HG03108 (cell line): Measurements from ENCODE around the gene SLA2.
"Not testable (repeated sequence)": the region's sequence is repeated elsewhere in the genome, so short reads cannot be mapped to it uniquely, and the experiment has no call there.

Experiments used
- ATAC-seq: cut with Tn5 transposase; IDR thresholded peaks from one replicate; pipeline ENCODE4 v1.9.1; 2021; ENCODE audit warnings: moderate library complexity; ENCODE audit not compliant: unreplicated experiment

Gene SLA2

GRCh38 chr20:36645998-36646397 is at the start of gene SLA2:
TSS of gene SLA2 (minus strand) at chr20:36646196. CDS start at chr20:36641335, 4,861 bp downstream.
- ATAC-seq = no peak

GRCh38 chr20:36695467-36695866 is 49.5 kb upstream of the SLA2 start:
- ATAC-seq = not testable (repeated sequence)

DNA sequence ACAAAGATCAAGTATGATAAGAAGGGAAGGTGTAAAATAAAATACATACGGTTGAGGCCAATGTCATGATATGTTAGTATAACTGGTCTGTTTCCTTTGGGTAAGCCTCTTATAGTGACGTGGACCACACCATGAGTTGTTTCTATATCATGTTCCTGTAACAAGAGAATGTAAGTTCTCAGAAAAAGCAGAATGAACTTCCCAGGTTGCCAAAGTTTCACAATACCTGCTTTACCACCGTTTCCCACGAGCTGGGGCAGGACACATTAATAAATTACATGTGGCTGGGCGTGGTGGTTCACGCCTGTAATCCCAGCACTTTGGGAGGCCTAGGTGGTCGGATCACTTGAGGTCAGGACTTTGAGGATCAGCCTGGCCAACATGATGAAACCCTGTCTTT is 42.6 kb upstream of the SLA2 start:
- ATAC-seq = no peak

- no peak for ATAC-seq
Observed at GRCh38 chr20:36687850-36688249, 41.9 kb upstream of the SLA2 start.

DNA sequence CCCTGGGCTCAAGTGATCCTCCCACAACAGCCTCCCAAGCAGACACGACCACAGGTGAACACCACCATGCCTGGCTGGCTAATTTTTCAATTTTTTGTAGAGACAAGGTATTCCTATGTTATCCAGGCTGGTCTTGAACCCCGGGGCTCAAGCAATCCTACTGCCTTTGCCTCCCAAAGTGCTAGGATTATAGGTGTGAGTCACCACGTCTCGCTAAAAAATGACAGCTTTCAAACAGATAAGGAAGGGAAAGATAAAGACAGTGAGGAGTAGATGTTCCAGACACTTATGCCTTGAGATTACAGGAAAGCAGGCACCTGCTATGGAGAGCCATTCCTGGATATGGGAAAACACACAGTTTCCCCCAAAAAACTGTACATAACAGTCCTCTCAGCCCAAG is 40.9 kb upstream of the SLA2 start:
- ATAC-seq = no peak

DNA sequence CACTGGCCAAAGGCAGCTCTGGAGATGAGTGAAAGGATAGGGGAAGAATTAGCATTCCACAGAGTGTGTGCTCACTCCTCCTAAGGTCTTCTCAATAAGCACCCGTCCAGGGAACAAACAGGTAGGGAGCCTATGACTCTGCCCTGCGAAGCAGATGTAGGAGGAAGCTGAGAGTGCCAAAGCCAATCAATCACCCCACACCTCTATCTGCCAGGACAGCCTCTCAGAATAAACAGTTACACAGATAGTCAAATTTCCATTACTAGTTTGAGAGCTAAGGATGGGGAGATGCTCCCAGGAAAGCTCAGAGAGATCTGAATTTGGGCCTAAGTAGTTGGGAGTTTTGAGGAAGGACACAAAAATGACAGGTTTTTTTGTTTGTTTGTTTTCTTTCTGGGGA is 40.5 kb upstream of the SLA2 start:
- no peak for ATAC-seq

- ATAC-seq = no peak
Observed at GRCh38 chr20:36684747-36685146, 38.8 kb upstream of the SLA2 start.

GRCh38 chr20:36682311-36682710 is 36.3 kb upstream of the SLA2 start:
- ATAC-seq = no peak

GRCh38 chr20:36677422-36677771 is 31.4 kb upstream of the SLA2 start:
- ATAC-seq = no peak

DNA sequence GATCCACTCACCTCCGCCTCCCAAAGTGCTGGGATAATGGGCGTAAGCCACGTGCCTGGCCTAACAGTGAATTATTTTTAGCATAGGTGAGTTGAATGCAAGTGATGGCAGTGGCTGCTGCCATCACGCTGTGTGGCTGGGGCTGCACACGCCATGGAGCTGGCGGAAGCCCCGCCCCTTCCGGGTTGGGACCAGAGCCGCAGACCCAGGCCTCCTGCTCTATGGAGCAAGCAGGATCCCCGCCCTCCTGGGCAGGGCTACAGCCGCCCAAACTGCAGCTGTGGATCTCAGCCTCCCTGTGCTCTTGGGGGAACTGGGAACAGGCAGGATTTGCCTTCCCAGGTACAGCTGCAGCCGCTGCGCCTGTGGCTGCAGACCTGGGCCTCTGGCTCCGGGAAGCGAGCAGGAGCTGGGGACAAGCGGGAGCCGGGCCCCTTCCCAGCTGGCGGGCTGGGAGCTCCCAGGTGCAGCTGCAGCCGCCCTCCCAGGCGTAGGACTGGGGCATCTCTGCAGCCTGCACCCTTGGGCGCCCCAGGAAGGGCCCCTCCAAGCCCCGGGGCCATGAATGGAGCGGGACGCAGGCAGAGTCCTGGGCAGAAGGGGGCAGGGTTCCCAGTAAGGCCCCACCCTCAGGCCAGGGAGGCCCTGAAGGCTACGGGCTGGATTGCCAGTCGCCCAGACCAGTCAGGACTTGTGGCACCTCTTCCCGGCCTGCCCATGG is 30.9 kb upstream of the SLA2 start:
- ATAC-seq = no peak

- not testable (repeated sequence) for ATAC-seq
Observed at GRCh38 chr20:36675545-36675944, 29.5 kb upstream of the SLA2 start.

DNA sequence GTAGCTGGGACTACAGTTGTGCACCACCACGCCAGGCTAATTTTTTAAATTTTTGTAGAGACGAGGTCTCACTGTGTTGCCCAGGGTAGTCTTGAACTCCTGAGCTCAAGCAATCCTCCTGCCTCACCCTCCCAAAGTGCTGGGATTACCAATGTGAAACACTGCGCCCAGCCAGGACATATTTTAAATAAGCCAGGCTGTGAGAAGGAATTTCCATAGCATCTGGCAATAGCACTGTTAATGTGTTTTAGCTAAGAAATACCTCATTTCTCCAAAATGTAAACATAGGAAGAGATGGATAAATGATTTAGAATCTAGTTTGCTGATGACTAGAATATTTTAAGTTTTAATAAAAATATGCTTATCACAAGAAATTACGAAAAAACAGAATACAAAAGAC is 27.0 kb upstream of the SLA2 start:
- no peak for ATAC-seq

DNA sequence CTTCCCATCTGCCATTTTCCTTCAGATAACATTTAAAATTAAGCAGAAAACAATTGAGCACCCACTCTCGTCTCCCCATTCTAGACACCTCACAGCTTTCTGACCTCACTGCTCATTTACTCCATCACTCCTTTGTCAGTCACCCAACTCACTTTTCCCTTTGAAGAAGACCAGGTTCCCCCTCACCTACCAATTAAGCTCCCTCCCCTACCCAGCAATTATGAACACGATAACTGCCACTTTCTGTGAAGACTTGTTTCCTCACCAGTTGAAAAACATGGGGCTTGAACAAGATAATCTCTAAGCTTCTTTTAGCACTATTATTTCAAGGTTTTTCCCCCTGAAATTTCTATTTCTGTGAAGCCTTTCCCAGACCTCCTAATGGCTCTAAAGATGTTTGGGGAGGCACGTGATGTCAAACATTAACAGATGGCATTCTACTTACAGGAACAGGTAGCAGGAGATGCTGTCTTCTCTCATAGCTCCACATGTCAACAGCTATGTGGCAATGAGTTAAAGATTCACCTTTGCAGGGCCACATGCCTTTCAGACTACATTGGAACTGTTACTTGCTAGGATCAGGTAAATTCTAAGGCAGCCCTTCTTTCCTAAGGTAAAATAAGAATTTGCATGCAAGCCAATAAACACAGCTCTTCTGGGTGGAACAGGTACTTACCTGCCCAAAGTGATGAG is 24.8 kb upstream of the SLA2 start:
- no peak for ATAC-seq

GRCh38 chr20:36666181-36666740 is 20.3 kb upstream of the SLA2 start:
- ATAC-seq = no peak

DNA sequence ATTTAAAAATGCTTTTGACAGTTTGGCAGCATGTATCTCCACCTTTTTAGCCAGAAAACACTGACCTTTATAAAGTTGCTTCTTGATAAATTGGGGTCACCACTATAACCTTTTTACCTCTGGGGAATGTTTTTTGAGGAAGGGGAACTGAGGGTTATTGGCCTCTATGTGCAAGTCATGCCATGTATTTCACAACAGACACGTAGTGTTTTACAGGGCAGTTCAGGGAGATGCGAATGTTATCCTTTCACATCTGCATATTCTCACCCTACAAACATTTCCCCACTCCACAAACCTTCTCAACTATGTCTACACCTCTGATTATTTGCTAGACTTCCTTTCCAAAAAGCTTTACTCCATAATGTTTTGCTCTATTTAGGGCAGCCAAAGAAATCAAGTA is 17.0 kb upstream of the SLA2 start:
- no peak for ATAC-seq

DNA sequence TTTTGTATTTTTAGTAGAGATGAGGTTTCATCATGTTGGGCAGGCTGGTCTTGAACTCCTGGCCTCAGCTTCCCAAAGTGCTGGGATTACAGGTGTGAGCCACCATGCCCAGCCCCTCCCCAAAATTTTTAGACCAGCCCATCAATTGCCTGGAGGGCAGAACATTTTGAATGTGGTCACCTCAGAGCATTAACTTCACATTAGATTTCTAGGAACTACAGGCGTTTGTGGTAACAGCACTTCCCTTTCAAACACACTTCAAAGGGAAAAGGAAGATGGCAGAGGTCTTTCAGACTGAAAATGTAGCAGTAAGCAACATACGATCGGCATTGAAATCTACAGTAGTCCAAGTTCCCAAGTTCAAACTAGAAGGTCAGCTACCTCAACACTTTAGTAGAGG is 12.3 kb upstream of the SLA2 start:
- ATAC-seq = no peak

DNA sequence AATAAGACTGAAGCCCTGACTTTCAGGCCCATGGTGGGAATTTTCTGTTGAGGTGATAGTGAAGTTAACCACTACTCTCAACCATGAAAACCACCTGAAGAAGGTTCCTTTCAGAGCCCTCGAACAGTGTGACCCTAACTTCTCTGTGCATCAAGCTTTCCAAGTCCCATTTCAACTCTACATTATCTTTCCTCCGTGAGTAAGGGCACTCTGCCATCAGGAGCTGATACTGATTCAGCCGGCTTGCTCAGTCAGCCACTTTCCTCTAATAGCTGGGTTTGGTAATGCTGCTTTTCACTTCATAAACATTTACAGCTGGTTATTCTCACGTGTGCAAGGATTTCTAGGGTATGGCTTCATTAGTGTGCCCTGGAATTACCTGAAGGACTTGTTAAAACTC is 10.7 kb upstream of the SLA2 start:
- no peak for ATAC-seq

- no peak for ATAC-seq
Observed at GRCh38 chr20:36655004-36655403, 9.0 kb upstream of the SLA2 start.

DNA sequence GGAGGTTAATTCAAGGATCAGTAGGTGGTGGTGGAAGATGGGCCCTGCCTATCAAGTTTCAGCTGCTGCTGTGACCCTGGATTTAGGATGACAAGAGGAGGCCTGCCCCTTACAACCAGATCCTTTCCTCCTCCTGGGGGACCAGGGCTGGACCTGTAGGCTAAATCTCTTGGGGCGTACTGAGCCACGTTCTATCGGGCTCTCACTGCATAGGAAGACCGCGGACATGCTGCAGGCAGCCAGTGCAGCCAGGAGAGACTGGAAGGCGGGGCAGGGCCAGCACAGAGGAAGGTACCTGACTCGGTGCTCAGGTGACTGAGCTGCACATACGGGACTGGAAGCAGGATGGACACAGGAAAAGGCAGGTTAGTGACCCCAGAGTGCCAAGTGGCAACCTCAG is 8.5 kb upstream of the SLA2 start:
- no peak for ATAC-seq

DNA sequence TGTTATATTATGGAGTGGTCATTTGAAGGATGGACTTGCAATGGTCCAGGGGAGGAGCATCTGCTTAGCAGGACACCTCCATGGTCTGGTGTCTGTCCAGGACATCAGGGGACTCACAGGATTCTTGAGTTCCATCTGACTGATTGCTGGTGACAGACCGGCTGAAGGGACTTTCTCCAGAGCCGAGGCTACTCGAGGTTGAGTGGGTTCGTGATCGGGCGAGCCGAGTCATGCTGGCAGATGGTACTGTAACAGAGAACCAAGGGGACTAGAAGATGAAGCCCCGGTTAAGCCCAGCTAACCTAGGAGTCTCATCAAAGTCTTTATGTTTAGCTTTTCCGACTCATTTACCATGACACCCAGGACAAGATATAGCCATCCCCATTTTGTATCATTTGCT is 7.5 kb upstream of the SLA2 start:
- ATAC-seq = no peak

DNA sequence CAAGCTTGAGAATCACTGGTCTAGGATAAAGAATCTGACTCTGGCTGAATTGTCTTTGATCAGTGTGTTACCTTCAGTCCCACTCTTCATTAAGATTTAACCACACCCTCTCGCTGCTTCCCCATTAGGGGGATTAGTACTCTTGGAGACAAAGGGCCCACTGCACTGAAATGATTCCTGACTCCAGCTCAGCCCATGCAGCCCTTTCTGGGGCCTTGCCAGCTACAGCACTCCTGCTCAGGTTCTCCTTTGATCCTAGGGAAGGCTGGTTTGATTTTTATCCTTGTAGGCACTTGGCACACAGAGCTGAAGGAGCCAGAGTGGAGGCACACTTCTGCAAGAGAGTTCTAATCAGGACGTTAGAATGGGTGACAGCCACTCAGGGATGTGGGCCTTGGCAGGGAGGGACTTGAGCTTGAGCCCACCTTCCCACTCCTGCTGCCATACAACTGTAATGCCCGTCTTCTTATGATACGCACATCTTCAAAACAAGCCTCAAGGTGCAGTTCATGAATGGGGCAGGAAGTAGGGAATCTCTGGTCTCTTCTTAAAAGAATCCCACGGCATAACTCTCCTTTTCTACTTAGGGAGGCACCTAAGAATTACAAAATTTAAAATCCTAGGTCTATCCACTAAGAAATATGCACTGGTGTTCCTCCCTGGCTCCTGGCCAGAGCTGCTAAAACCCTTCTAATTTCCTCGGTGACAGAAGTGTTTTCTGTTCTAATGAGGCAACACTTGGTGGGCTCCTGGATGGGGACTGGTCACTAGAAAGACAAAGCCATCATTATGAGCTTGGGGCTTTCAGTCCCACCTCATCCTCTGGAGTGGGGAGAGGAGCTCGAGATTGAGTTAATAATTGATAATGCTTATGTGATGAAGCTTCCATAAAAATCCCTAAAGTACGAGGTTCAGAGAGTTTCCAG is 1.5 kb upstream of the SLA2 start:
- no peak for ATAC-seq
